D341Med (cell line): ENCODE data around the gene VPS8.

Experiments
- DNase-seq: peaks from one replicate; pipeline ENCODE4 v3.0.0; 2012; ENCODE audit warnings: low spot score

Gene VPS8

DNA sequence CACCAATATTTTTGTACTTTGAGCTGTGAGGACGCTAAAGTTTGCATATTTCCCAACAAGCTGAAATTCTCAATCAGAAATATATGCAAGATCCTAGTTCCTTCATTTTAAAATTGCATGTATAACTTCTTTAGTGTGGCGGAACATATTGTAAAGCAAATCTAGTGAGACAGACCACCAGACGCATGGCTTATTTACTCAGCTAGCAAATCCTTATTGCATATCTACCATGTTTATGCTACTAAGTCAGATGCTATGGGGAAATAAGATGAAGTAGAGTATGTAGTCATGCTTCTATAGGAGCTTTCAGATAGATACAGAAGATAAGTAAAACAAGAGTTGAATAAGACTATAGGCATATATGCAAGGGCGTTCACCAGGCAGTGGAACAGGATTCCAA, 278.8 kb downstream of the VPS8 start:
- no peak for DNase-seq

GRCh38 chr3:185093116-185093515, 281.1 kb downstream of the VPS8 start:
- DNase-seq, result no peak

DNA sequence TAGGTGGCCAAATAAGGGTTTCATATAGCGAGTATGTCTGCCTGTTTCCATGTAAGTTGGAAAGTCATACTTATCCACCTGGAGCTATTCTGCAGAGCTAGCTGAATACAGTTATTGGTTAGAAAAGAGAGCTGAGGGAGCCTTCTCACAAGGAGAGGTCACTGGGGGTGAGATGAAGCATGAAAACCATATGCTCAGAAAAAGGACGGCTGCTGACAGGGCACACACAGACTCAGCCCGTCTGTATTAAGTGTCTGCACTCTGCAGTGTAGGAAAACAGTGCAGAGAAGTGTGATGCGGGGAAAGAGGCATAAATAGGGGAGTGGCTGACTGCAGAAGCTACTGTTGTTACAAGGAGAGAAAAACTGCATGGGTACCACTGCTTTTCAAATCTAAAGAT, 282.7 kb downstream of the VPS8 start:
- DNase-seq, result no peak
